Chondrocyte (in vitro differentiated cells): ENCODE results near the gene KIF16B. TPM values are rescaled to one million over a fixed set of nuclear protein-coding genes. Genes with fewer than 3 reads are reported as not detected.

Experiments
- DNase-seq: peaks from one replicate; pipeline ENCODE4 v3.0.0; 2021; ENCODE audit warnings: mixed read lengths, low spot score
- H3K27ac Mint-ChIP-seq: one replicate; pipeline ENCODE4 v1.8.0; 2021; ENCODE audit warnings: mild to moderate bottlenecking, moderate library complexity, mixed read lengths; ENCODE audit not compliant: unreplicated experiment
- H3K27me3 Mint-ChIP-seq: 2 replicates; pipeline ENCODE4 v1.8.0; 2021; ENCODE audit warnings: low read depth, mixed read lengths
- H3K36me3 Mint-ChIP-seq: 2 replicates; pipeline ENCODE4 v1.8.0; 2021; ENCODE audit warnings: low read depth, mixed read lengths
- H3K4me1 Mint-ChIP-seq: 2 replicates; pipeline ENCODE4 v1.8.0; 2021; ENCODE audit warnings: low read depth, mild to moderate bottlenecking, mixed read lengths
- H3K4me3 Mint-ChIP-seq: one replicate; pipeline ENCODE4 v1.8.0; 2021; ENCODE audit warnings: mild to moderate bottlenecking, moderate library complexity, mixed read lengths; ENCODE audit not compliant: unreplicated experiment
- H3K9me3 Mint-ChIP-seq: 2 replicates; pipeline ENCODE4 v1.8.0; 2021; ENCODE audit warnings: low read depth, mixed read lengths
- CTCF ChIP-seq: fragments of 200-600 bp; sonication (generic); IDR thresholded peaks from 2 replicates; pipeline ENCODE4 v1.5.0; 2021; ENCODE audit warnings: antibody characterized with exemption, mild to moderate bottlenecking, moderate library complexity
- total RNA-seq: library from RNA; stranded (reverse); gene quantifications from 3 replicates; pipeline ENCODE4 v1.2.1, GENCODE V29; 2021

KIF16B gene
- total RNA-seq, 1 donor from 2014 or later = 11.2 TPM

- Mint-ChIP-seq H3K36me3 (peaks cover 10% of the 10 kb centered on the region), H3K27ac (no peak overlapping the region), H3K27me3 (no peaks in the 10 kb centered on the region), H3K9me3 (peaks cover 17% of the 10 kb centered on the region), H3K4me1 (peaks cover 4% of the 10 kb centered on the region), H3K4me3 (no peak overlapping the region)
- no peak for DNase-seq
- no peak for TF ChIP-seq CTCF
These were observed 302.8 kb downstream of the KIF16B start for GRCh38 chr20:16270314-16270931.

- TF ChIP-seq CTCF = no peak
- Mint-ChIP-seq H3K9me3 (peaks cover 18% of the 10 kb centered on the region), H3K36me3 (peaks cover 10% of the 10 kb centered on the region), H3K4me3 (no peak overlapping the region), H3K4me1 (peaks cover 4% of the 10 kb centered on the region), H3K27me3 (no peaks in the 10 kb centered on the region), H3K27ac (no peak overlapping the region)
- no peak for DNase-seq
These were observed 305.7 kb downstream of the KIF16B start for GRCh38 chr20:16267526-16267925.

GRCh38 chr20:16265334-16265733 lies 307.9 kb downstream of the KIF16B start:
- no peak overlapping the region for H3K27ac Mint-ChIP-seq
- H3K4me3 Mint-ChIP-seq = no peak overlapping the region
- DNase-seq = no peak
- no peak for TF ChIP-seq CTCF
- H3K9me3 Mint-ChIP-seq = peaks cover 18% of the 10 kb centered on the region
- H3K4me1 Mint-ChIP-seq = no peaks in the 10 kb centered on the region
- no peaks in the 10 kb centered on the region for H3K27me3 Mint-ChIP-seq
- peaks cover 8% of the 10 kb centered on the region for H3K36me3 Mint-ChIP-seq

- H3K9me3 Mint-ChIP-seq = peaks cover 18% of the 10 kb centered on the region
- no peaks in the 10 kb centered on the region for H3K4me1 Mint-ChIP-seq
- H3K27me3 Mint-ChIP-seq = no peaks in the 10 kb centered on the region
- TF ChIP-seq CTCF = no peak
- no peak for DNase-seq
- peaks cover 8% of the 10 kb centered on the region for H3K36me3 Mint-ChIP-seq
- H3K27ac Mint-ChIP-seq = no peak overlapping the region
- no peak overlapping the region for H3K4me3 Mint-ChIP-seq
These were observed 309.7 kb downstream of the KIF16B start for GRCh38 chr20:16263582-16263981.

GRCh38 chr20:16262594-16262993 lies 310.7 kb downstream of the KIF16B start:
- H3K4me3 Mint-ChIP-seq = no peak overlapping the region
- no peak for DNase-seq
- peaks cover 8% of the 10 kb centered on the region for H3K36me3 Mint-ChIP-seq
- H3K27ac Mint-ChIP-seq = no peak overlapping the region
- no peaks in the 10 kb centered on the region for H3K27me3 Mint-ChIP-seq
- no peak for TF ChIP-seq CTCF
- no peaks in the 10 kb centered on the region for H3K4me1 Mint-ChIP-seq
- H3K9me3 Mint-ChIP-seq = peaks cover 18% of the 10 kb centered on the region
